GM12878 (cell line): ENCODE measurements around the gene DERL2. TPM values are rescaled to one million over a fixed set of nuclear protein-coding genes. Genes with fewer than 3 reads are reported as not detected.

ENCODE experiments used
- ATAC-seq: fragments of 200-7000 bp; cut with Tn5 transposase; 3 replicates; pipeline ENCODE4 v1.9.1; 2020; ENCODE audit warnings: mild to moderate bottlenecking, moderate library complexity
- BruUV-seq: library from RNA; stranded (reverse); fragments of 400-500 nt; replicated peaks from 2 replicates; lab custom pipeline; 2021; lab: Mats Ljungman, UMichigan
- CTCF ChIA-PET: fragments of 300-600 bp; sonication (Branson Sonifier 250); formaldehyde crosslinking; extraction: SDS; loops from one replicate; lab custom pipeline; 2021; ENCODE audit warnings: inconsistent platforms; lab: Yijun Ruan, JAX
- POLR2A ChIA-PET: fragments of 350-600 bp; formaldehyde crosslinking; extraction: SDS; loops from one replicate; lab custom pipeline; 2021; ENCODE audit warnings: inconsistent platforms; lab: Charles Lee
- RAD21 ChIA-PET: fragments of 300-600 bp; sonication (Branson Sonifier 250); formaldehyde crosslinking; loops from one replicate; lab custom pipeline; 2023; ENCODE audit warnings: antibody characterized with exemption; ENCODE audit not compliant: unreplicated experiment; lab: Charles Lee
- SMC1A ChIA-PET: fragments of 300-600 bp; sonication (Branson Sonifier 250); formaldehyde crosslinking; loops from one replicate; lab custom pipeline; 2023; ENCODE audit not compliant: unreplicated experiment, uncharacterized antibody; lab: Charles Lee
- DNase-seq: peaks from one replicate; pipeline ENCODE4 v3.0.0-alpha.2; 2011; ENCODE audit warnings: low read depth, low spot score
- FAIRE-seq: peaks from 3 replicates; lab custom pipeline; 2011; peaks lifted over from hg19 to GRCh38; lab: Jason Lieb, UNC
- H2AFZ ChIP-seq: 2 replicates; pipeline ENCODE4 v1.6.0; 2011; ENCODE audit warnings: low read depth, low read length, control low read depth; ENCODE audit not compliant: control insufficient read depth
- H3K27ac ChIP-seq: 2 replicates; pipeline ENCODE4 v1.5.1; 2011; ENCODE audit warnings: control low read depth; ENCODE audit not compliant: control insufficient read depth, insufficient read depth
- H3K27me3 ChIP-seq, 2 experiments: replicated peaks in 1 of 2; 2 replicates each; pipeline versions ENCODE4 v1.6.0 to v1.6.1; 2011; ENCODE audit warnings: low read length in 1 of 2; ENCODE audit not compliant: control insufficient read depth in 2 of 2, insufficient read depth in 2 of 2
- H3K36me3 ChIP-seq, 2 experiments: 2 replicates each; pipeline ENCODE4 v1.5.1; 2011; ENCODE audit warnings: low read length in 1 of 2; ENCODE audit not compliant: control insufficient read depth in 2 of 2, insufficient read depth in 2 of 2
- H3K4me1 ChIP-seq: 2 replicates; pipeline ENCODE4 v1.6.1; 2011; ENCODE audit warnings: mild to moderate bottlenecking, low read length, moderate library complexity, mixed read lengths; ENCODE audit not compliant: control insufficient read depth, insufficient read depth
- H3K4me2 ChIP-seq: 2 replicates; pipeline ENCODE4 v1.6.0; 2011; ENCODE audit warnings: control low read depth; ENCODE audit not compliant: control insufficient read depth, insufficient read depth
- H3K4me3 ChIP-seq: fragments of 200-600 bp; sonication (generic); 2 replicates; pipeline ENCODE4 v1.5.1; 2016
- H3K79me2 ChIP-seq: 2 replicates; pipeline ENCODE4 v1.6.0; 2011; ENCODE audit warnings: low read length; ENCODE audit not compliant: control insufficient read depth, insufficient read depth
- H3K9ac ChIP-seq: 2 replicates; pipeline ENCODE4 v1.8.0; 2011; ENCODE audit warnings: low read length, control low read depth, mixed read lengths; ENCODE audit not compliant: control insufficient read depth, insufficient read depth
- H3K9me3 ChIP-seq: replicated peaks from 3 replicates; pipeline ENCODE4 v1.5.1; 2011; ENCODE audit warnings: mild to moderate bottlenecking, low read length; ENCODE audit not compliant: control insufficient read depth, insufficient read depth
- H4K20me1 ChIP-seq: 2 replicates; pipeline ENCODE4 v1.6.0; 2011; ENCODE audit not compliant: control insufficient read depth, insufficient read depth
- ATF3 ChIP-seq: IDR thresholded peaks from 2 replicates; pipeline ENCODE4 v1.6.1; 2011; ENCODE audit warnings: low read depth, mild to moderate bottlenecking, low read length, moderate library complexity, borderline replicate concordance; ENCODE audit errors: extremely low read depth
- BACH1 ChIP-seq: fragments of 450-650 bp; IDR thresholded peaks from 2 replicates; pipeline ENCODE4 v1.6.1; 2017; ENCODE audit warnings: mild to moderate bottlenecking, borderline replicate concordance
- BCL3 ChIP-seq: IDR thresholded peaks from 2 replicates; pipeline ENCODE4 v1.6.1; 2011; ENCODE audit warnings: borderline replicate concordance, low read depth, mild to moderate bottlenecking, moderate library complexity, low read length; ENCODE audit not compliant: insufficient read depth, poor library complexity, severe bottlenecking
- BCLAF1 ChIP-seq: fragments of 450-650 bp; IDR thresholded peaks from 2 replicates; pipeline ENCODE4 v1.6.1; 2017; ENCODE audit warnings: antibody characterized with exemption, mild to moderate bottlenecking, moderate library complexity
- CHD2 ChIP-seq: IDR thresholded peaks from 2 replicates; pipeline ENCODE4 v1.6.1; 2011; ENCODE audit warnings: low read depth, low read length, improper control_type of control experiment, borderline replicate concordance
- FOS ChIP-seq: IDR thresholded peaks from 3 replicates; pipeline ENCODE4 v1.6.1; 2011; ENCODE audit warnings: borderline replicate concordance; ENCODE audit not compliant: insufficient read length; ENCODE audit errors: extremely low read depth
- MEF2B ChIP-seq: fragments of 450-650 bp; IDR thresholded peaks from 2 replicates; pipeline ENCODE4 v1.6.1; 2018; ENCODE audit warnings: mild to moderate bottlenecking, moderate library complexity; ENCODE audit not compliant: partially characterized antibody, poor library complexity, severe bottlenecking
- RUNX3 ChIP-seq: IDR thresholded peaks from 2 replicates; pipeline ENCODE4 v1.6.1; 2012; ENCODE audit warnings: low read length, inconsistent platforms
- TAF1 ChIP-seq: IDR thresholded peaks from 2 replicates; pipeline ENCODE4 v1.6.1; 2011; ENCODE audit warnings: mild to moderate bottlenecking, low read depth, low read length, borderline replicate concordance
- USF2 ChIP-seq: IDR thresholded peaks from 2 replicates; pipeline ENCODE4 v1.6.1; 2011; ENCODE audit warnings: low read depth, low read length, improper control_type of control experiment, borderline replicate concordance
- WGBS: methylation state at CpG from one replicate; pipeline ENCODE4 v1.1.6; 2016; ENCODE audit warnings: low lambda C conversion rate; ENCODE audit not compliant: insufficient replicate concordance, insufficient coverage; ENCODE audit errors: missing lambda C conversion rate; 5-methylcytosine and 5-hydroxymethylcytosine counted together
- in situ Hi-C: fragments of 300-500 bp; cut with MboI; formaldehyde crosslinking; loops from 9 replicates; pipeline ENCODE4 v1.14.3; 2018; ENCODE audit warnings: mixed read lengths
- intact Hi-C: fragments of 100-400 bp; cut with micrococcal nuclease; formaldehyde crosslinking; loops from one replicate; pipeline ENCODE4 v1.14.2; 2022; ENCODE audit not compliant: unreplicated experiment
- polyA plus RNA-seq, 11 experiments: library from polyadenylated mRNA; depleted of rRNA in 4 of 11; unstranded in 6 of 11; stranded (reverse) in 5 of 11; fragments of >200 nt; fragmentation: Nextera tagmentation in 4 of 11; fragmentation: Illumina TruSeq in 1 of 11; extraction: Ambion mirVana in 4 of 11; extraction: Trizol in 1 of 11; gene quantifications; 1 replicate in 1 of 11; 2 replicates in 10 of 11; pipeline versions ENCODE4 v1.2.1 to v1.2.3, GENCODE V29; 2011 to 2016; ENCODE audit warnings: inconsistent platforms in 2 of 11, missing spikeins in 2 of 11, low read depth in 1 of 11
- total RNA-seq, 4 experiments: library from RNA; depleted of rRNA in 3 of 4; stranded (reverse); fragments of >200 nt in 3 of 4; fragmentation: Illumina TruSeq in 1 of 4; extraction: Trizol in 1 of 4; gene quantifications; 2 replicates each; pipeline versions ENCODE4 v1.2.1 to v1.2.3, GENCODE V29; 2013 to 2021

Gene DERL2
- total and polyA plus RNA-seq, 10 of the 15 experiments (the other 5 are each of a cell fraction or from before 2014, with no cell fraction given), result 40.5 to 236 (median 69.3) TPM

- no peak for DNase-seq
- POLR2A ChIA-PET, result no interaction called here
- Histone ChIP-seq H3K27ac (no peak overlapping the region), H3K9me3 (no peaks in the 10 kb centered on the region), H3K4me3 (no peak overlapping the region), H3K27me3 (no peaks in the 10 kb centered on the region), H4K20me1 (no peaks in the 10 kb centered on the region), H3K4me1 (no peaks in the 10 kb centered on the region), H3K79me2 (no peaks in the 10 kb centered on the region), H3K36me3 (no peaks in the 10 kb centered on the region; a peak in 2 of 4 replicates), H3K9ac (no peak overlapping the region), H3K4me2 (no peak overlapping the region), H2AFZ (no peak overlapping the region)
- CTCF ChIA-PET, result no interaction called here
- no peak for ATAC-seq
- intact Hi-C loops, result no loop called here
- WGBS, result 95% methylated on average over 7 of the region's 8 CpGs
- no peak for FAIRE-seq
- RAD21 ChIA-PET, result no interaction called here
- in situ Hi-C loops, result no loop called here
- SMC1A ChIA-PET, result interaction anchor here (1.0 kb wide), 1 partner anchor 10 kb away, joined by 3 read pairs; no protein-coding TSS in a partner anchor
- TF ChIP-seq ATF3 (no peak), BCL3 (no peak), RUNX3 (no peak), MEF2B (no peak), TAF1 (no peak), BACH1 (no peak), BCLAF1 (no peak), USF2 (no peak), FOS (no peak), CHD2 (no peak)
- no TSS peak for BruUV-seq
Observed at GRCh38 chr17:5510771-5511170, 24.8 kb upstream of the DERL2 start.
